MM.1S (cell line): Measurements from ENCODE around the gene DNAH7.

Source experiments
- EZH2 ChIP-seq: fragments of 300-600 bp; sonication (generic); optimal IDR thresholded peaks from 2 replicates; pipeline ENCODE3; 2017; ENCODE audit warnings: low read depth, mild to moderate bottlenecking, antibody characterized with exemption, low read length, mixed read lengths
- EZH2phosphoT487 ChIP-seq: fragments of 300-600 bp; sonication (generic); IDR thresholded peaks from 2 replicates; pipeline ENCODE4 v1.6.1; 2018; ENCODE audit warnings: antibody characterized with exemption, low read length
- TF ChIP-seq, protein P1 (sequence below): fragments of 300-600 bp; sonication (generic); IDR thresholded peaks from 2 replicates; pipeline ENCODE4 v1.5.1; 2016; ENCODE audit warnings: antibody characterized with exemption, low read length, mixed read lengths

DNA sequence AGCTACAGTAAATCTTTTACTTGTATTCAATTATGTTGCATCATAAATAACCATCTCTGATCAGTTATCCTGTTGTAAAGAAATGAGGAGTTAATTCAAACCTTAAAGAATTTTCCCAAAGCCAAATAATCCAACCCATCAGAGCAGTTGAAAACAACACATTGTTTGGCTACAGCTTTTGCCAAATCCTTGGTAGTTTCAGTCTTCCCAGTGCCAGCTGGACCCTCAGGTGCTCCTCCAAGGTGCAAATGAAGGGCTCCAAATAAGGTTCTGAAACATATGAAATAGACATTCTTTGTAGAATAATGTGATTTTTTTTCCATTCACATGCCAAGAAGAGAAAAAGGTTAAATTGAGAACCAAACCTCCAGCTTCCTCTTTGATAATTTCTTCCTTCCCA is 158.7 kb downstream of the DNAH7 start:
- TF ChIP-seq, protein P1, sequence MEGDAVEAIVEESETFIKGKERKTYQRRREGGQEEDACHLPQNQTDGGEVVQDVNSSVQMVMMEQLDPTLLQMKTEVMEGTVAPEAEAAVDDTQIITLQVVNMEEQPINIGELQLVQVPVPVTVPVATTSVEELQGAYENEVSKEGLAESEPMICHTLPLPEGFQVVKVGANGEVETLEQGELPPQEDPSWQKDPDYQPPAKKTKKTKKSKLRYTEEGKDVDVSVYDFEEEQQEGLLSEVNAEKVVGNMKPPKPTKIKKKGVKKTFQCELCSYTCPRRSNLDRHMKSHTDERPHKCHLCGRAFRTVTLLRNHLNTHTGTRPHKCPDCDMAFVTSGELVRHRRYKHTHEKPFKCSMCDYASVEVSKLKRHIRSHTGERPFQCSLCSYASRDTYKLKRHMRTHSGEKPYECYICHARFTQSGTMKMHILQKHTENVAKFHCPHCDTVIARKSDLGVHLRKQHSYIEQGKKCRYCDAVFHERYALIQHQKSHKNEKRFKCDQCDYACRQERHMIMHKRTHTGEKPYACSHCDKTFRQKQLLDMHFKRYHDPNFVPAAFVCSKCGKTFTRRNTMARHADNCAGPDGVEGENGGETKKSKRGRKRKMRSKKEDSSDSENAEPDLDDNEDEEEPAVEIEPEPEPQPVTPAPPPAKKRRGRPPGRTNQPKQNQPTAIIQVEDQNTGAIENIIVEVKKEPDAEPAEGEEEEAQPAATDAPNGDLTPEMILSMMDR = no peak
- TF ChIP-seq EZH2 (no peak), EZH2phosphoT487 (no peak)
